Neural cell (in vitro differentiated cells): ENCODE data around the gene FIBCD1.

Experiments used
- POLR2AphosphoS5 ChIP-seq: IDR thresholded peaks from 2 replicates; pipeline ENCODE4 v1.6.1; 2012
- RAD21 ChIP-seq: fragments of 450-650 bp; conservative IDR thresholded peaks from 2 replicates; pipeline ENCODE4 v1.6.1; 2014; ENCODE audit warnings: antibody characterized with exemption, mild to moderate bottlenecking, moderate library complexity
- TF ChIP-seq, protein P1 (sequence below): fragments of 450-650 bp; IDR thresholded peaks from 2 replicates; pipeline ENCODE4 v1.5.1; 2014; ENCODE audit warnings: antibody characterized with exemption, mild to moderate bottlenecking, moderate library complexity; ENCODE audit not compliant: poor library complexity, severe bottlenecking

DNA sequence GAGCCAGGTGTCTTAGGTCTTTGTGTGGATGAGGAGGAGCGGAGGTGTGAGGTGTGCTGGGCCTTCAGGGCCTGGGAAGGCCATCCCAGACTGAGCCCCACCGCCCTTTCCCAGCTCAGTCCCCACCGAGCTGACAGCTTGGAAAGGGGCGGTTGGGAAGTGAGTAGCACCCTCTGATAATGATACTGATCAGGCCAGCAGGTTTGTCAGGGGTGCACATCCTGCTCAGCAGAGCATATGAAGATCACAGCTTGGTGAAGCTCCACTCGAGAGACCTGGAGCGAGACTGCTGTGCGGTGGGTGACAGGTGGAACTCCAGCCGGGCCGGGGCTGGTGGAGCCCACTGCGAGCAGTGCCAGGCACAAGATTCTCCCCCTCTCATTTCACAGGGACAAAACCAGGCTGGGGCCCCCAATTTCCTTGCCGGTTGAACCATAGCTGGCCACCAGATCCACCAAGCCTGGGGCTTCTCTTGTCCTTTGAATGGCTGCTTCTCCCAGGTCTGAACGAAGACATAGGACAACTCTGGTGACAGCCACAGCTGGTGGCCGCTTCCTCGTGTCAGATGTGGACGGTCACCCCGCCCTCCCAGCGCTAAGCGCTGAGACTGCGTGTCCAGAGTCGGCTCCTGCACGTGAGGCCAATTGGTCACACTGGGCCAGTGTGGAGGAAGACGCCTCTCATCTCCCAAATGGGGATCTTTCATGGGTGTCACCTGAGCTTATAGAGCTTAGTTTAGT lies 50.7 kb downstream of the FIBCD1 start:
- TF ChIP-seq POLR2AphosphoS5, result no peak
- no peak for TF ChIP-seq RAD21
- TF ChIP-seq, protein P1, sequence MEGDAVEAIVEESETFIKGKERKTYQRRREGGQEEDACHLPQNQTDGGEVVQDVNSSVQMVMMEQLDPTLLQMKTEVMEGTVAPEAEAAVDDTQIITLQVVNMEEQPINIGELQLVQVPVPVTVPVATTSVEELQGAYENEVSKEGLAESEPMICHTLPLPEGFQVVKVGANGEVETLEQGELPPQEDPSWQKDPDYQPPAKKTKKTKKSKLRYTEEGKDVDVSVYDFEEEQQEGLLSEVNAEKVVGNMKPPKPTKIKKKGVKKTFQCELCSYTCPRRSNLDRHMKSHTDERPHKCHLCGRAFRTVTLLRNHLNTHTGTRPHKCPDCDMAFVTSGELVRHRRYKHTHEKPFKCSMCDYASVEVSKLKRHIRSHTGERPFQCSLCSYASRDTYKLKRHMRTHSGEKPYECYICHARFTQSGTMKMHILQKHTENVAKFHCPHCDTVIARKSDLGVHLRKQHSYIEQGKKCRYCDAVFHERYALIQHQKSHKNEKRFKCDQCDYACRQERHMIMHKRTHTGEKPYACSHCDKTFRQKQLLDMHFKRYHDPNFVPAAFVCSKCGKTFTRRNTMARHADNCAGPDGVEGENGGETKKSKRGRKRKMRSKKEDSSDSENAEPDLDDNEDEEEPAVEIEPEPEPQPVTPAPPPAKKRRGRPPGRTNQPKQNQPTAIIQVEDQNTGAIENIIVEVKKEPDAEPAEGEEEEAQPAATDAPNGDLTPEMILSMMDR, result no peak
